Epithelial cell of prostate (primary cell): ENCODE results near the gene UBFD1.
"Not testable (repeated sequence)": the region's sequence is repeated elsewhere in the genome, so short reads cannot be mapped to it uniquely, and the experiment has no call there.

ENCODE experiments used
- DNase-seq: peaks from one replicate; pipeline ENCODE4 v3.0.0-alpha.2; 2011; ENCODE audit warnings: low read depth, low spot score
- H3K27ac ChIP-seq: fragments of 450-650 bp; 2 replicates; pipeline ENCODE4 v1.5.1; 2017; ENCODE audit warnings: mild to moderate bottlenecking

The UBFD1 gene

DNA sequence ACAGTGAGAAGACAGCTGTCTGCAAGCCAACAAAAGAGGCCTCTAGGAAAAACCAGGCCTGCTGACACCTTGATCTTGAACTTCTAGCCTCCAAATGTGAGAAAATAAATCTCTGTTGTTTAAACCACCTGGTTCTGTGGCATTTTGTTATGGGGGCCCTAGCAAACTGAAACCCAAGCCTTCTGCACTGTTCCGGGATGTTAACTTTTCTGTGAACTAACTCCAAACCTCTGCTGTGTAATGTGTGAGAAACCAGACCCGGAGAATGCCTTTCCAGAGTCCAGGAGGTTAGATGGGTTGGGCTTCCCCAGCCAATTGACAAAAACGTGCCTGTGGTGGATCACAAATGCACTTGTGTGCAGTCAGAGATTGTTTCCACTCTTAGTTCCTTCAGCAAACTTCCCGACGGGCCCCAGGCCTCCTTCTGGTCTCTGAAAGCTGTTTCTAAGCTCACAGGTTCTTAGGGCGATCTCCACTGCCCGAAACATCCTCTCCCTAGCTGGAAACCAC lies 33.6 kb upstream of the UBFD1 start:
- H3K27ac ChIP-seq = no peak overlapping the region
- DNase-seq = no peak

DNA sequence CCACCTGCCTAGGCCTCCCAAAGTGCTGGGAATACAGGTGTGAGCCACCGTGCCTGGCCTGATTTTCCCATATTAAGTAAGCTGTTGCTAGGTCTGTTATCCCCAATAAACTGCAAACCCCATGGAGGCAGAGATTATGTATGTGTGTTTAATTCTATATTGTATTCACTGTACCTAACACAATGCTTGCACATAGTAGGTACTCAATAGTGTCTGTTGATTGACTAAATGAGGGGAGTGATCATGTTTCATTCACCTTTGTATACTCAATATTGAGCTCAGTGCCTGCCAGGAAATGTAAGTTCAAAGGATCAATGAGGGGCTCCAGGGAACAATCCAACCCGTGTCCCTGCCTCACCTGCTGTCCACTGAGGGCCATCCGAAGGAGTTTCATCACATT lies 32.6 kb upstream of the UBFD1 start:
- no peak overlapping the region for H3K27ac ChIP-seq
- DNase-seq = no peak

DNA sequence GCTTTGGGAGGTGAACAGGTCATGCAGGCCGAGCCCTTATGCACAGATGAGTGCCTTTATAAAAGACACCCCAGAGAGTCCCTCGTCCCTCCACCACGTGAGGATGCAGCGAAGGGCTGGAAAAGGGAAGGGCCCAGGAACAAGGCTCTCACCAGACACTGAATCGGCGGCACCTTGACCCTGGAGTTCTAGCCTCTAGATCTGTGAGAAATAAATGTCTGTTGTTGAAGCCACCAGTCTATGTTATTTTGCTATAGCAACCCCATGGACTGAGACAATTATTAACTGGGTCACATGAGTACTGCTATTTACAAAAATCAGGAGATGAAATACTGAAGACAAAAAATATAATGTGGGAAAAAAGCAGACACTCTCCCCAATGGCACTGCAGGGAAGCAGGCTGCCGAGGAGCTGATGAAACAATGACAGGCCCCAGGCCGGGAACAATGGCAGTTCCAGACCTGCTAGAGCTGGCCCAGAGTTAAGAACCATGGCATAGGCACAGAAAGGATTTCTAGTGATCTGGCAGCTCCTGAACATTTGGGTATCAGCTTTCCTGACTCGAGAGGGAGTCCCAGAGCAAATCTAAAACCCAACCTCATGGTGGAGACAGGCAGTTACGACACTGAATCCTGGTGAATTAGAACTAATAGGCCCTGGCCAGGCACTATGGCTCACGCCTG lies 29.4 kb upstream of the UBFD1 start:
- no peak overlapping the region for H3K27ac ChIP-seq
- DNase-seq = no peak

DNA sequence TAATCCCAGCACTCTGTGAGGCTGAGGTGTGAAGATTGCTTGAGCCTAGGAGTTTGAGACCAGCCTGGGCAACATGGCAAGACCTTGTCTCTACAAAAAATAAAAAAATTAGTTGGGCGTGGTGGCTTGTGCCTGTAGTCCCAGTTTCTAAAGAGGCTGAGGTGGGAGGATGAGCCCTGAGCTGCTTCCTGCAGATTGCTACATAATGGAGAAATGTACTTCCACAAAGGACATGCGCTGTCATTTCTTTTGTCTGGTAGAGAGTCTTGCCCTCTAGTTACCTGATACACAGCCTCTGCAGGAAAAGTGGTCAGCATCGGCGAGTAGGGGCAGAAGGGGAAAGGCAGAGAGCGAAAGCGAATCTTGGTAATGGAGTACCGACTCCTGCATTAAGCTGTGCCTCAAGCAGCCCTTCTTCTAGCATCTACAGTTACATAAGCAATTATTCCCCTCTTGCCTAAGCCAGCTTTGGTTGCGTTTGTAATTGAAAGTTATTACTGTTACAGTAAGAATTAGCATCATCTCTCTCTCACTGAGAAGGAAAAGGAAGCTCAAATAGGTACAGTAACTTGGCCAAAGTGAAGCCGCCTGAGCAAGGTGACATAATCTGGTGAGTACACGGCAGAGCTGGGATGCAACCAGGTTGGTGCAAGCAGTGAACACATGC lies 28.8 kb upstream of the UBFD1 start:
- H3K27ac ChIP-seq = no peak overlapping the region
- DNase-seq = no peak

DNA sequence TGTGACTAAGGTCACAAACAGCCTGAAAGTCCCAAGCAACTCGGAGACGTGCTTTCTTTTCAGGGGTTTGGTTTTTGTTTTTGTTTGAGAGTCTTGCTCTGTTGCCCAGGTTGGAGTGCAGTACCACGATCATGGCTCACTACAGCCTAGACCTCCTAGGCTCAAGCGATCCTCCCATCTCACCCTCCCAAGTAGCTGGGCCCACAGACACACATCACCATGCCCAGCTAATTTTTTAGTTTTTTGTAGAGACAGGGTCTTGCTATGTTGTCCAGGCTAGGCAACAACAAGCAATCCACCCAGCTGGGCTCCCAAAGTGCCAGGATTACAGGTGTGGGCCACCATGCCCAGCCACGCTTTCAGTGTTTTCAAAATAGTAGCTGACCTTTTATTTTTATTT lies 27.5 kb upstream of the UBFD1 start:
- H3K27ac ChIP-seq = no peak overlapping the region
- DNase-seq = no peak

DNA sequence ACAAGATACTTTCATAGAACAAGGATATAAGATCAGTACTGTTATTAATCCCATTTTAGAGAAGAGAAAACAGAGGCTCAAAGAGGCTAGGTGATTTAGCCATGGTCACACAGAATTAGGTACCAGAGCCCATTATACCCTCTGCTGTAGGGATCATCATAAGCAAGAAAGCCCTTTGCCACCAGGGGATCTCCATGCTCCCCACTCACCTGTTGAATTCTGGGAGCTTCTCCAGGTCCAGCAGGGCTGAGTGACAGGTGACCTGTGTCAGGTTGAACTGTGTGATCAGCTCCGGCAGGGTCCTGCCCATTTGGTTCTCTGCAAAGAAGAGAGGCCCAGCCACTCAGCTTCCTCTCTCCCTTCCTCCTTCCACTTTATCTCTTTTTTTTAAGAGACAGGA lies 25.1 kb upstream of the UBFD1 start:
- DNase-seq = no peak
- no peak overlapping the region for H3K27ac ChIP-seq

DNA sequence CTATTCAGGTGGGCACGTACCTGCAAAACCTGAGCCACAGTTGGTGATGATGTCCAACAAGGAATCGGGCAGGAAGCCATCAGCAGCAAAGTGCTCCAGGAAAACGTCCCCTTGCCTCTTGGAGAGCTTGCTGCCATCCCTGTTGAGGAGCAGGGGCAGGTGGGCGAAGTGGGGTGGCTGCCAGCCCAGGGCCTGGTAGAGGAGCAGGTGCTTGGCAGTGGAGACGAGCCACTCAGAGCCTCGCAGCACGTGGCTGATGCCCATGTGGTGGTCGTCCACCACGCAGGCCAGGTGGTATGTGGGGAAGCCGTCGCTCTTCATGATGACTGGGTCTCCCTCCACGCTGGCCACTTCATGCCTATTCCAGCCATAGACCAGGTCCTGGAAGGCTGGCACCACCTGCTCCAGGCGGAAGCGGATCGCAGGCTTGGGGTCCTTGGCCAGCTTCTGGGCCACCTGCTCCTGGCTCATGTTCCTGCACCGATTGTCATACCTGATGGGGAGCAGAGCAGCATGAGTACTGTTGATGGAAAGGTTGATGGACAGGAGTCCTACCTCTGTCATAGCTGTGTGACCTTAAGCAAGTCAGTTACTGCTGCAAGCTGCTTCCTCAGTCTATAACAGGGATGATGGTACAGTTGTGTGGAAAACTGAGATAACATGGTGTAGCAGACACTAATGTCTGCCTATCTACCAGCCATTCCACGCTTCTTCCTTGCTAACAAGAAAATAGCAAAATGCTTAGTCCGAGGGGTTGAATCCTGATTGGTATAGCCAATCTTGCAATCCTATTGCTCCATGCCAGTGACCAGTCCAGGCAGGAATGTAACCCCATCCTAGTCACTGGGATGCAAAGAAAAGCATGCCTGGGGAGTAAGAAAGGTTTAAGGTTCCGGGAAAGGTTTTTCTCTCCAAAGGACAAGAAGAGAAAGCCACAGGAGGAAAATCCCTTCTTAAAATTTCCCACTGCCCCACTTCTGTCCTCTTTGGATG lies 22.4 kb upstream of the UBFD1 start:
- DNase-seq = no peak
- peak overlapping the region; percentile 82 for H3K27ac ChIP-seq

DNA sequence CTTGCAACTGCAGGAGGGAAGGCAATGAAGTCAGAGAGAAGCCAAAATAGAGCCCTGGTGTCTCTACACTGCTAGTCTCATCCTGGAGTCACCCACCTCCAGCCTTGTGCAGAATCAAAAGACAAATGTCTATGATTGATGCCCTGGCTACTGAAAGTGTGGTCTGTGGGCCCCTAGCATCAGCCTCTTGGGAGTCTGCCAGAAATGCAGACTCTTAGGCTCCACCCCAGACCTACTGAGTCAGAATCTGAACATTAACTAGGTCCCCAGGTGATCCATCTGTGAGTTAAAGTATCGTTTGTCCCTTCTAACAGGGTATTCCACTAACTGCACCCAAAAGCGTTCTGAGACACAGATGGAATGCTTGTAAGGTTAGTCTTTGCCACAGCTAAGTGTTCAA lies 21.6 kb upstream of the UBFD1 start:
- peak overlapping the region; percentile 82 for H3K27ac ChIP-seq
- DNase-seq = no peak

DNA sequence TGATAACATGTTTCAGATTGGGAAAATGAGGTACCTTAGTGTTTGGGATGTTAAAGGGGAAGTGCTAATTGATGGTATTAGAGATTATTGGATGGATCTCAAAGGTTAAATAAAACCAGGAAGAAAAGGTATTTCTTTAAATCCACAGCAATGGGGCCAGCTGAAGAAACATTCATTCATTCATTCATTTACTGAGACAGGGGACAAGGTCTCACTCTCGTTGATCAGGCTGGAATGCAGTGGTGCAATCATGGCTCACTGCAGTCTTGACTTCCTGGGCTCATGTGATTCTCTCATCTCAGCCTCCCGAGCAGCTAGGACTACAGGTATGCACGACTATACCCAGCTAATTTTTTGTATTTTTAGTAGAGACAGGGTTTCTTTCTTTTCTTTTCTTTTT lies 20.1 kb upstream of the UBFD1 start:
- no peak for DNase-seq
- peak overlapping the region; percentile 82 for H3K27ac ChIP-seq

DNA sequence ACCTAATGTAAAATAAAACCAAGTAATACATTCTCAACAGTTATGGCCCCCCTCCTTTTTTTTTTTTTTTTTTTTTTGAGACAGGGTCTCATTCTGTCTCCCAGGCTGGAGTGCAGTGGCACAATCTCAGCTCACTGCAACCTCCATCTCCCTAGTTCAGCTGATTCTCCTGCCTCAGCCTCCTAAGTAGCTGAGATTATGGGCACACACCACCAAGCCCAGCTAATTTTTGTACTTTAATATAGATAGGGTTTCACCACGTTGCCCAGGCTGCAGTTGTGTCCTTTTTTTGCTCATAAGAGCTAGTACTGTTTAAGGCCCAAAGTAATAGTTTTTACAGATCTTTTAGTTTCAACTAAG lies 18.6 kb upstream of the UBFD1 start:
- H3K27ac ChIP-seq = peak overlapping the region; percentile 82
- no peak for DNase-seq

DNA sequence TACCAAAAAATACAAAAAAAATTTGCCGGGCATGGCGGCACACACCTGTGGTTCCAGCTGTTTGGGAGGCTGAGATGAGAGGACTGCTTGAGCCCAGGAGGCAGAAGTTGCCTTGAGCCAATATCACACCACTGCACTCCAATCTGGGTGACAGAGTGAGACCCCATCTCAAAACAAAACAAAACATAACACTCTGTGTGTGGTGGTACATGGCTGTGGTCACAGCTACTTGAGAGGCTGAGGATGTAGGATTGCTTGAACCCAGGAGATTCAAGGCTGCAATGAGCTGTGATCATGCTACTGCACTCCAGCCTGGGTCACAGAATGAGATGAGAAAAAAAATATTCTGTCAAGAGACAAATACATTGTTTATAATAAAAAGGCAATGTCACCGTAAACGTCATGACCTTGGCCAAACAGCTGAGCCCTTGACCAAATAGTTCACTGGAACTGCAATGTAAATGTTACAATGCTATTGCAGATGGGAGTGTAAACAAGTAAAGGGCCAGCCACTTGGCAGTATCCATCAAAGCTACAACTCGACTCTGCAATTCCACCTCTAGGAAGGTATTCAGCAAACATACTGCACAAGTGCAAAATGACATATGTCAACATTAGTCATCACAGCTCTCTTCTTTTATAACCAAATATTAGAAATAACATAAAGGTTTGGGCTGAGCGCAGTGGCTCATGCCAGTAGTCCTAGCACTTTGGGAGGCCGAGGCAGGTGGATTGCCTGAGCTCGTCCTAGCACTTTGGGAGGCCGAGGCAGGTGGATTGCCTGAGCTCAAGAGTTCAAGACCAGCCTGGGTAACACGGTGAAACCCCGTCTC lies 17.3 kb upstream of the UBFD1 start:
- peak overlapping the region; percentile 82 for H3K27ac ChIP-seq
- no peak for DNase-seq

DNA sequence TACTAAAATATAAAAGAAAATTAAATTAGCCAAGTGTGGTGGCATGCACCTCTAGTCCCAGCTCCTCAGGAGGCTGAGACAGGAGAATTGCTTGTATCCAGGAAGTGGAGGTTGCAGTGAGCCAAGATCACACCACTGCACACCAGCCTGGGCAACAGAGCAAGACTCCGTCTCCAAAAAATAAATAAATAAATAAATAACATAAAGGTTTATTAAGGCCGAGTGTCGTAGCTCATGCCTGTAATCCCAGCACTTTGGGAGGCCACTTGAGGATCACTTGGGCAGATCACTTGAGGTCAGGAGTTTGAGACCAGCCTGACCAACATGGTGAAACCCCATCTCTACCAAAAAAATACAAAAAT lies 16.7 kb upstream of the UBFD1 start:
- not testable (repeated sequence) for DNase-seq
- H3K27ac ChIP-seq = peak overlapping the region; percentile 82

DNA sequence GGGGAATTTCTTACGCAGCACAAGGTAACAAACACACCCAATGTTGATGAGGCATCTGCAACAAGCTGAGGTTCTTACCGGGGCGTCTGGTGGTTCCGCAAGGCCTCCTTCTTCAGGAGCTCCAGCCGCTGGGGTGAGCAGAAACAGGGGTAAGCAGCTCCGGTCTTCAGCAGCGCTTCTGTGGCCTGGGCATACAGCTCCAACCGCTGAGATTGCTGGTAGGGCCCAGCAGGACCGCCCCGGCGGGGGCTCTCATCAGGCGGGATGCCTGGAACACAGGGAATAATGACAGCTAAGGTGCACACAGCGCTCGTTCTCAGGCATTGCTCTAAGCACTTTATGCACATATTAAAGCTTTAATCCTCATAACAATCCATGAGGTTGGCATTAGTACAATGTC lies 13.1 kb upstream of the UBFD1 start:
- no peak overlapping the region for H3K27ac ChIP-seq
- DNase-seq = no peak

DNA sequence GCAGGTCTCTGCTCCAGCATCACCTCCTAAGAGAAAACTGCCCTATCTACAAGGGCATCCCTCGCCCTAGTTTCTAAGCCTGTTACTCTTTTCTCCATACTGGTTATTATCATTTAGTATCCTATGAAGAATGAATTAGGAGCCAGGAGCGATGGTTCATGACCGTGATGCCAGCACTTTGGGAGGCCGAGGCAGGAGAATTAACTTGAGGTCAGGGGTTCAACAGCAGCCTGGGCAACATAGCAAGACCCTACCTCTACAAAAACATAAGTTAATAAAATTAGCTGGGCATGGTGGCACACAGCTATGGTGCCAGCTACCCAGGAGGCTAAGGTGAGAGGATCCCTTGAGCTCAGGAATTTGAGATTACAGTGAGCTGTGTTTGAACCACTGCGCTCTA lies 7.6 kb upstream of the UBFD1 start:
- no peak for DNase-seq
- H3K27ac ChIP-seq = no peak overlapping the region

DNA sequence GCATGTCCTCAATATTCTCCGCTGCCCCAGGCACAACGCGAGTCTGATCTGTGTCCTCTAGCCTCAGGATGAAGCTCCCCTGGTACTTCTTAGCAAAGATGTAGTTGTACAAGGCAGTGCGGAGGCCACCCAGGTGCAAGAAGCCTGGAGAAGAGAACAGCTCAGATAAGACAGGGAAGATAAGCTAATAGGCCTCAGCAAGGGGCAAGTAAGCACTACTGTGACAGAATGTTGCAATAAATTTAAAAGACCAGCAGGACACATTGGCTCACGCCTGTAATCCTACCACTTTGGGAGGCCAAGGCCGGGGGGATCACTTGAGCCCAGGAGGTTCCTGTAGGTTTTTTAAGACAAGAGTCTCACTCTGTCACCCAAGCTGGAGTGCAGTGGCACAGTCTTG lies 5.4 kb upstream of the UBFD1 start:
- DNase-seq = no peak

DNA sequence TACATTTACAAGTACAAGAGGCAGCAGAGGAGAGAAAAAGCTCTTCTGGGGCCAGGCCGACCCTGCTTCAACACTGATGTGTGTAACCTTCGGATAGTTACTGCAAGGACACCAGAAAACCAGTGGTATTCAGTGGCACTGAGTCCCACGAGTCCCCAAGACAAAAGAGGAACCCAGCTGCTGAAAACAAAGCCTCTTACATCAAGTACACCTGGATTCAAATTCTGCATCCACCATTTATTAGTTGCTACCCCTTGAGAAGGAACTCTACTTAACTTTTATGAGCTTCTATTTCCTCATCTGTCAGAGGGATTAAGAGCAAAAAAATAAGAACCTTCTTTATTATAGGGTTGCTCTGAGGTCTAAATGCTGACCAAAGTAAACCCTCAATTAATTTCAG lies 3.0 kb upstream of the UBFD1 start:
- no peak for DNase-seq
- no peak overlapping the region for H3K27ac ChIP-seq

More for the DNA sequence above, 5.4 kb upstream of the UBFD1 start:
- H3K27ac ChIP-seq = no peak overlapping the region

DNA sequence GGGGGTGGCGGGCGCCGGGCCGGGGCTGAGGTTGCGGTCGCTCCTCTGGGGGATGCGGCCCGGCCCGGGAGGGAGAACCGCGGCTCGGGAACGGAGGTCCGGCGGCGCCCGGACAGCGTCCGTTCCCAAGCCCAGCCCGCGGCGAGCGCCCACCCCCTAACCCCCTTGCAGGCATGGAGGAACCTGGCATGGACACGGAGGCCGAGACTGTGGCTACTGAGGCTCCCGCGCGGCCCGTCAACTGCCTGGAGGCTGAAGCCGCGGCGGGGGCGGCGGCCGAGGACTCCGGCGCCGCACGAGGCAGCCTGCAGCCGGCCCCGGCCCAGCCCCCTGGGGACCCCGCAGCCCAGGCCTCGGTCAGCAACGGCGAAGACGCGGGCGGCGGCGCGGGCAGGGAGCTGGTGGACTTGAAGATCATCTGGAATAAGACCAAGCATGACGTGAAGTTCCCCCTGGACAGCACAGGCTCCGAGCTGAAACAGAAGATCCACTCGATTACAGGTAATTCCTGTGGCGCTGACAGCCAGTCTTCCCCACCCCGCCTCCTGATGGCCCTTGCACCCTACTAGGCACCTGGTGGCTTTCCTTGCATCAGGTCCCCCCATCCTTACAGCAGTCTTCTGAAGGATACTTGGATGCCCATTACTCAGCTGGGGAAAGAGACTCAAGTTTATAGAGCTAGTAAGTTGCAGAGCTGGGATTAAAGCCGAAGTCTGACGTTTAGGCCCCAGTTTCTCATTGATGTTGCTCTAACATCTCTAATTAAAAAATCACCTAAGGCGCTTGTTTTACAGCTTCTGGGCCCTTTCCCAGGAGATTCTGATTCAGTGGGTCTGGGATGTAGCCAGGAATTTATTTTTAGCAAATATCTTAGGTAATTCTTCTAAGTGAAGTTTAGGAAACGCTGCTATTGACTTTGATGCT lies 514 bp downstream of the UBFD1 start:
- peak overlapping the region; percentile 76 for H3K27ac ChIP-seq
- DNase-seq = no peak

DNA sequence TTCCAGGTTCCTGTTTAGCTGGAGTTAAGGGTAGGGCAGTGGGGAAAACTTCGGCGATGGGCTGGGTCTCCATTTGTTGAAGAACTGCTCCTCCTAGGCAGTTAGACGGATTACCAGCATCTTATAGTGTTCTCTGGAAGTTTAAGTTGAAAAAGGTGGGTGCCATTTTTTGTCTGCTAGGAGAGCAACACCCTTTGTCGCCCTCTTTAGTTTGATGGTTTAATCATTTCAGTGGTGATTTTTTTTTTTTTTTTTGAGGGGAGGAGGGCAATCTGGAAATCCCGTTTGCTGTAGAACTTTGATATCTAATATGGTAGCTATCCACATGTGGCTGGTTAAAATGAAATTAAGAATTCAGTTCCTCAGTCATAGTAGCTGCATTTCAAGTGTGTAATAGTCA lies 4.1 kb downstream of the UBFD1 start:
- H3K27ac ChIP-seq = no peak overlapping the region
- no peak for DNase-seq

DNA sequence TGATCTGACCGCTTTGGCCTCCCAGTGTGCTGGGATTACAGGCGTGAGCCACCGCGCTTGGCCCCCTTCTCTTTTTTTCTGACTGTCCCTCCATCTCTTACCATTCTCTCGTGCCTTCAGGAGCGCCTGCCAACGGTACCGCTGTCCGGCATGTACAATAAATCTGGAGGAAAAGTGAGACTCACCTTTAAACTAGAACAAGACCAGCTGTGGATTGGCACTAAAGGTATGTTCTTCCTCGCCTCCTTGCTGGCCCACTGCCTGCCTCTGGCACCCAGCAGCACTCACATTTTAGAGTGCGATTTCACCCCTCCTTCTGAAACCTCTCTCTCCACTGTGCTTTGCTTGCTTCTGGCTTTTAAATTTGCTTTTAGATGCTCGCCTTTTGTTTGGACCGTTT lies 5.0 kb downstream of the UBFD1 start:
- DNase-seq = no peak
- no peak overlapping the region for H3K27ac ChIP-seq
